Measurements from ENCODE around the gene ANKRD2.

The ANKRD2 gene

DNA sequence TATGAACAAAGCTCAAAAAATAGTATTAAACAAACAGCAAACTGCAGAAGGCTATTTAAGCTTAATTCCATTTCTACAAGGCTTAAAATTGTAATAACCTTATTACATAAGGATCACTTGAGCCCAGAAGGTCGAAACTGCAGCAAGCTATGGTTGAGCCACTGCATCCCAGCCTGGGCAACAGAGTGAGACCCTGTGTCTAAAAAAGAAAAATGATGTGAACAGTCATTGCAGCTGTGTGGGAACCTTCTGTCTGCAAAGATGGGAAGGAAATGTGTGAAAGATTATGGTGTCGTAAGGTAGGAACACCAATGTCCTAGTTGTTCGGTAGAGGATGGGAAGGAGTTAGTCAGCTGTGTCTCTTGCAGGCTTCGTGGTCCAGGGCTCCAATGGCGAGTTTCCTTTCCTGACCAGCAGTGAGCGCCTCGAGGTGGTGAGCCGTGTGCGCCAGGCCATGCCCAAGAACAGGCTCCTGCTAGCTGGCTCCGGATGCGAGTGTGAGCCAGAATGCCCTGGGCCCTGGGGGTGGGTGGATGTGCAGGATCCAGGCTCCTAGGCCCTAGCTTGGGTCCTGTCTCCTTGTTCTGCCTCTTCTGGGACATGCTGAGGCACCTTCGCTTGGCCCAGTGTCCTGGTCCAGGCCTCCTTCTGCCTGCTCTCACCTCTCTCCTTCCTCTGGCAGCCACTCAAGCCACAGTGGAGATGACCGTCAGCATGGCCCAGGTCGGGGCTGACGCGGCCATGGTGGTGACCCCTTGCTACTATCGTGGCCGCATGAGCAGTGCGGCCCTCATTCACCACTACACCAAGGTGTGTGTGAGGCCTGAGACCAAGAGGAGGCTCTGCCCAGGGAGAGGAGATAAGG lies 26.1 kb downstream of the ANKRD2 start:
- no peak for DNase-seq

DNA sequence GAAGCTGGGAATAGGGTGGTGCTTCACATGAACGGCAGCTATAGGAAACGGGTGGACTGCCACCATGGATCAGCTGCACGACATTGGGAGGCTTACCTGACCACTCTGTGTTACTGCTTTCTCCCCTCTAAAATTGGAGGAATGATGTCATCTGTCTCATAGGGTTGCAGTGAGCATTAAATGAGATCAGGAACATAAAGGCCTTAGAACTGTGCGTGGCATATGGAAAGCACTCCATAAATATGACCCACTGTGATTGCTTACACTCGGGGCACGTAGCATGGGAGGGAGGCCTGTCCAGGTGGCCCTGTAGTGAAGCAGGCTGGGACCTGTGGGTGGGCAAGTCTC lies 26.7 kb downstream of the ANKRD2 start:
- DNase-seq = no peak

- DNase-seq = no peak
Observed at GRCh38 chr10:97600616-97601015, 28.0 kb downstream of the ANKRD2 start.

- DNase-seq = no peak
Observed at GRCh38 chr10:97601268-97602215, 29.0 kb downstream of the ANKRD2 start.

DNA sequence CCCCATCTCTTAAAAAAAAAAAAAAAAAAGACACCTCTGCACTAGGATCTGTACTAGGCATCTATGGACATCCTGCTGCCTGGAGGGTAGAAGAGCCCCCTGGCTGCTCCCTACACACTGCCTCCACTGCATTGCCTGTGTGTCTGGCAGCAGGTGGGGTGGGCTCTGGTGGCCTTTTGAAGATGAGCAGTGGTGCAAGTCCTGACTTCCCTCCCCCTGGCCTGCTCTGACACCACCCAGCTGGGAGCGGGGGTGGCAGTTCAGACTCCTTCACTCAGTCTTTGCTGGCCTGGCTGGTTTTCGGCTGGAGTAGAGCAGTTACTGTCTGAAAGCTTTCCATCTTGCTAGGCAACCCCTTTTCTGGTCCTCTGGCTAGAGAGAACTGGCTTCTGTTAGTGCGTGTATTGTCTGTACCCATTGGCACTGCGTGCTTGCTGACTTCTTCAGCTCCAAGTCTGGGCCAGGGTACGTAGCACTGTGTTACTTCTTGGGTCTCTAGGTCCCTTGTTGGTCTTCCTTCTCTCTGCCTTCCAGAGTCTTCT lies 34.6 kb downstream of the ANKRD2 start:
- no peak for DNase-seq

GRCh38 chr10:97608991-97609561 lies 36.5 kb downstream of the ANKRD2 start:
- no peak for DNase-seq

GRCh38 chr10:97611473-97611872 lies 38.9 kb downstream of the ANKRD2 start:
- DNase-seq = no peak

GRCh38 chr10:97612386-97612785 lies 39.8 kb downstream of the ANKRD2 start:
- no peak for DNase-seq

DNA sequence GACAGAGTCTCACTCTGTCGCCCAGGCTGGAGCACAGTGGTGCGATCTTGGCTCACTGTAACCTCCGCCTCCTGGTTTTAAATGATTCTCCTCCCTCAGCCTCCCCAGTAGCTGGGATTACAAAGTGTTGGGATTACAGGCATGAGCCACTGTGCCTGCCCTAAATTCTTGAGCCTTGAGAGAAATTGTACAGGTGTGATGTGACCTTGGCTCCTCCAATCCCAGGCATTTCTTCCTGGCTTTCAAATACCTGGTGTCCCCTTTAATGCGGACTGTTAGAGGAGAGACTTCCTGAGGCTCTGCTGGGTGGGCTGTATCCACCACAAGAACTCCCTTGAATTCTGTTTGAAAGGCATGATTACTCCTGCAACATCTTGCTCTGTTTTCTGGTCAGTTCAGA lies 45.7 kb downstream of the ANKRD2 start:
- no peak for DNase-seq

DNA sequence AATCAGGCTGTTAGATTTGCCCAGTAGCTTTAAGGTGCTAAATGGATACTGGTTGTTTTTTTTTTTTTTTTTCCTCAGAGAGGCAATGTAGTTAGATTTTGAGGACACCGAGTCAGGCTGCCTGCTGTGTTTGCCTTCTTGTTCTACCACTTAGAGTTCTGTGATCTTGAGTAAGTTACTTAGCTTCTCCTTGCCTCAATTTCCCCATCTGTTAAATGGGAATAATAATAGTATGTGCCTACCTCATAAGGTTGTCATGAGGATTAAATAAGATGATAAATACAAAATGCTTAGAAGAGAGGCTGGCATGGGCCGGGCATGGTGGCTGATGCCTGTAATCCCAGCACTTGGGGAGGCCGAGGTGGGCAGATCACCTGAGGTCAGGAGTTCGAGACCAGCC lies 46.2 kb downstream of the ANKRD2 start:
- DNase-seq = no peak

- no peak for DNase-seq
Observed at GRCh38 chr10:97623277-97623676, 50.7 kb downstream of the ANKRD2 start.

DNA sequence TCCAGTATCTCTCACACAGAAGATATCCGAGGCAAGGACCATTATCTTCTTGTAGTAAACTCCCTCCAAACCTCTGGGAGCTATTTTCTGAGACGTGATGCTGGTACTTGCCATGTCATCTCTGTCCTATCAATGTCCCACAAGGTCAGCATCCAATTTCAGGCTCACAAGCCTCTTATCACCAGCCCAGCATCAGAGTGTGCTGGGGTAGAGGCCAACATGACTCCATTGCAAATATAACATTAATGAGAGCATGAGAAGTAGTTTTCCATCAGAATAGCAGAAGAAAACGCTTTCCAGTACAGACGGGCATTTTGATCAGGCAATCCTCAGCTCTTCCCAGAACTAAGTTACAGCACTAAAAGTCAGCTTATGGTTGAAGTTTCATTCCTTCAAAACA lies 55.2 kb downstream of the ANKRD2 start:
- no peak for DNase-seq

DNA sequence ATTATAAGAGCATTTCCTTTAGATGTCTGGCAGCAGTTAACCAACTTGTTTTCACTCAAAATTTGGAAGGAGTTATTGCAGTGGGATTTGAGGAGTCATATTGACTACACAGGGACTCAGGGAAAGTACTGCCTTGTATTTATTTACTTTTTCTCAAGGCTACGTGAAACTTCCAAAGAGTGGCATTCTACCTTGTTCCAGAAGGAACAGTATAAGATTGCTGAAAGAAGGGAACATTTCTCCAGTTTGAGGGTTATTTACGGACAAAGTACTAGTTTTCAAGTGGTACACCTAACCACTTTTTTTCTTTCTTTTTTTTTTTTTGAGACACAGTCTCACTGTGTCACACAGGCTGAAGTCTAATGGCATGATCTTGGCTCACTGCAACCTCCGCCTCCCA lies 55.6 kb downstream of the ANKRD2 start:
- no peak for DNase-seq

DNA sequence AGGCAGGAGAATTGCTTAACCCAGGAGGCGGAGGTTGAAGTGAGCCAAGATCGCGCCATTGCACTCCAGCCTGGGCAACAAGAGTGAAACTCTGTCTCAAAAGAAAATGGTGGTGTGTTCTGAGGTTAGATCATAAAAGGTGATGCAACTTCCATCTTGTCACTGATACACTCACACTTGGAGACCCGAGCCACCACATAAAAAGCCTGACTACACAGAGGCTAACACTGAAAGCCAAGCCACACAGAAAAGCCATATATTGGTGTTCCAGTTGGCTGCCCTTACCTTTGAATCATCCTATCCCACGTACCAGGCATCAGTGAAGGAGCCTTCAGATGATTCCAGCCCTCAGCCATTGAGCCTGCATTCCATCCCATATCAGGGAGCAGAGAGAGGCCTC lies 56.7 kb downstream of the ANKRD2 start:
- no peak for DNase-seq

DNA sequence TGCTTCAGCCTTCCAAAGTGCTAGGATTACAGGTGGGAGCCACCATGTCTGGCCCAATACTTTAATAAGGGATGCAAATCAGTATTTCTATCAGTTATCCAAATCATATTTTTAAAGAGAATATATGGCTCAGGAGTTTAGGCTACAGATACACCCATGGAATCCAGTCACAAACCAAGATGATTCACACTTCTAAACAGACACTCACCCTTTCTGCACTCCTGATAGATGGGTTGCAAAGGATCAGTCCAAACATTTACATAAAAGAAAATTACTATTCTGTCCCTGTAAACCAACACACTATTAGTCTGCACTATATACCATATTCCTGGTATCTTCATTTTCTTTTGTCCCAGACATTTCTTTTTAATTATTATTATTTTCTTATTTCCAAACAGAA lies 58.5 kb downstream of the ANKRD2 start:
- DNase-seq = no peak

DNA sequence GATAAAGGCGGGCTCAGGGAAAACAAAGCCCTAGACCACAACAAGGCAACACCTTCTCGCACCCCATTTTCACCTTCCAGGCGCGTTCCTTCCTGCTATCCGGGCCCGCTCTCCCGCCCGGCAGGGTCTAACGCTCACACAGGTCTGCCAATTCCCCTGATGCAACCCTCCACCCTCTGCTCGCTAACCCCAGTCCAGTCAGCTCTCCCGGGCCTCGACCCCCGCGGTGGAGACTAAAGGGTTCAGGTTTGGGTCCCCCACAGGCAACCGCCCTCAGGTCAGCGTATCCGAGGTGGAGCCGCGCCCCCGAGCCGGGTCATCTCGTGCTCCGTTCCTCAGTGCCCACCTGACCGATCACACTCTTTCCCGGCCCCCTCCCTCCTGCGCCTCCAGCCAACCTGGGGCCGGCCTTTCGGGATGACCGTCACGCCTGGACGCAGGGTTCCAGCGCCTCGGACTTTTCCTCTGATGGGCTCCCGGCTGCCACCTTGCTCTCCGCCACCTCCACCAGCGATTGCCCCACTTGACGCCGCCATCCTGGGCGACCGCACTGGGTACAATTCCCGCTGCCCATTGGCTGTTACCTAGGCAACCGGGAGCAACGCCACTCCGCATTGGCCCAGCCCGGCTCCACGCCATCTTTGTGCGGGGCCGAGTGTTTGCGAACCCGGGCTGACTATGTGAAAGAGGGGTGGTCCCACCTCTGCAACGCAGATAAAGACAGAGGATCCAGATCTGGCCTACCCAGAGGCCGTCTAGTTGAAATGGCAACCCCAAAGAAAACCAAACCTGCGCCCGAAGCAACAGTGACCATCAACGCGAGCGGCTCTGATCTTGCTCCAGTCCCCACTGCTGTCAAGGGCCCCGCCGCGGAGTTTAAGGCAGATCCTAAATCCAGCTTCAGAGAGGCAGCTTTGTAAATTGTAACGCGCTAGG lies 60.6 kb downstream of the ANKRD2 start, which contains the start of gene MORN4:
TSS of gene MORN4 (minus strand) at position 552 of the 936 bp plus-strand sequence. CDS start 13,847 bp downstream, outside the sequence.
- peak; percentile 79 to 91 (median 86) for DNase-seq
